Neural cell (in vitro differentiated cells): Measurements from ENCODE around the gene LCN10. TPM values are rescaled to one million over a fixed set of nuclear protein-coding genes. Genes with fewer than 3 reads are reported as not detected.

Experiments
- H2AFZ ChIP-seq: fragments of 200-600, 300-800 bp; sonication (generic), shearing (Covaris generic); 2 replicates; pipeline ENCODE4 v1.6.0; 2014; ENCODE audit warnings: low read depth, mild to moderate bottlenecking, antibody characterized with exemption, low read length, moderate library complexity
- H3F3A ChIP-seq: fragments of 200-600 bp; shearing (Covaris generic); 2 replicates; pipeline ENCODE4 v1.6.1; 2016; ENCODE audit warnings: mild to moderate bottlenecking, moderate library complexity, mixed read lengths, antibody characterized with exemption, low read length; ENCODE audit not compliant: insufficient read depth, poor library complexity, severe bottlenecking
- H3K27ac ChIP-seq: fragments of 200-600, 300-800 bp; sonication (generic), shearing (Covaris generic); 2 replicates; pipeline ENCODE4 v1.5.1; 2014; ENCODE audit warnings: mild to moderate bottlenecking, low read length, moderate library complexity
- H3K27me3 ChIP-seq: fragments of 300-800, 200-600 bp; sonication (generic), shearing (Covaris generic); 2 replicates; pipeline ENCODE4 v1.6.0; 2014; ENCODE audit warnings: mild to moderate bottlenecking, low read depth, low read length, moderate library complexity; ENCODE audit not compliant: insufficient read depth
- H3K36me3 ChIP-seq: fragments of 300-800, 200-600 bp; sonication (generic), shearing (Covaris generic); 2 replicates; pipeline ENCODE4 v1.5.1; 2014; ENCODE audit warnings: mild to moderate bottlenecking, antibody characterized with exemption, low read length, moderate library complexity; ENCODE audit not compliant: insufficient read depth
- H3K4me2 ChIP-seq: fragments of 300-800, 200-600 bp; sonication (generic), shearing (Covaris generic); 2 replicates; pipeline ENCODE4 v1.6.0; 2014; ENCODE audit warnings: mild to moderate bottlenecking, low read length
- H3K4me3 ChIP-seq: fragments of 300-800, 200-600 bp; sonication (generic), shearing (Covaris generic); 2 replicates; pipeline ENCODE4 v1.5.1; 2014; ENCODE audit warnings: mild to moderate bottlenecking, low read length, moderate library complexity
- H3K79me2 ChIP-seq: fragments of 200-600 bp; shearing (Covaris generic); replicated peaks from 2 replicates; pipeline ENCODE4 v1.6.0; 2014; ENCODE audit warnings: mild to moderate bottlenecking, low read length, moderate library complexity; ENCODE audit not compliant: insufficient read depth
- H3K9ac ChIP-seq: fragments of 300-800, 200-600 bp; sonication (generic), shearing (Covaris generic); 2 replicates; pipeline ENCODE4 v1.6.1; 2016; ENCODE audit warnings: mild to moderate bottlenecking, low read length, mixed read lengths
- H3K9me2 ChIP-seq: fragments of 200-600 bp; shearing (Covaris generic); 2 replicates; pipeline ENCODE4 v1.6.1; 2016; ENCODE audit warnings: mild to moderate bottlenecking, low read length, mixed read lengths; ENCODE audit not compliant: insufficient read depth
- H3K9me3 ChIP-seq: fragments of 200-600, 300-800 bp; sonication (generic), shearing (Covaris generic); 2 replicates; pipeline ENCODE4 v1.6.1; 2016; ENCODE audit warnings: mild to moderate bottlenecking, mixed run types, low read length, moderate library complexity, mixed read lengths
- H4K20me1 ChIP-seq: fragments of 200-600 bp; shearing (Covaris generic); 2 replicates; pipeline ENCODE4 v1.6.1; 2016; ENCODE audit warnings: mild to moderate bottlenecking, mixed run types; ENCODE audit not compliant: insufficient read depth
- EP300 ChIP-seq: fragments of 450-650 bp; conservative IDR thresholded peaks from 2 replicates; pipeline ENCODE4 v1.6.1; 2014; ENCODE audit warnings: antibody characterized with exemption, mild to moderate bottlenecking, moderate library complexity; ENCODE audit not compliant: poor library complexity, severe bottlenecking
- EZH2 ChIP-seq: fragments of 200-600, 300-800 bp; shearing (Covaris generic), sonication (generic); IDR thresholded peaks from 2 replicates; pipeline ENCODE4 v1.6.1; 2014; ENCODE audit warnings: antibody characterized with exemption, low read length, borderline replicate concordance, mild to moderate bottlenecking; ENCODE audit not compliant: insufficient read depth, poor library complexity, severe bottlenecking
- MXI1 ChIP-seq: fragments of 450-650 bp; conservative IDR thresholded peaks from 2 replicates; pipeline ENCODE4 v1.6.1; 2014; ENCODE audit warnings: antibody characterized with exemption, mild to moderate bottlenecking; ENCODE audit not compliant: poor library complexity, severe bottlenecking
- POLR2AphosphoS5 ChIP-seq: IDR thresholded peaks from 2 replicates; pipeline ENCODE4 v1.6.1; 2012
- RAD21 ChIP-seq: fragments of 450-650 bp; conservative IDR thresholded peaks from 2 replicates; pipeline ENCODE4 v1.6.1; 2014; ENCODE audit warnings: antibody characterized with exemption, mild to moderate bottlenecking, moderate library complexity
- SMC3 ChIP-seq: fragments of 450-650 bp; conservative IDR thresholded peaks from 2 replicates; pipeline ENCODE4 v1.6.1; 2014; ENCODE audit warnings: antibody characterized with exemption, mild to moderate bottlenecking, moderate library complexity; ENCODE audit not compliant: poor library complexity
- TAF1 ChIP-seq: IDR thresholded peaks from 2 replicates; pipeline ENCODE4 v1.6.1; 2012; ENCODE audit warnings: low read depth
- polyA plus RNA-seq: library from polyadenylated mRNA; depleted of rRNA; stranded (reverse); fragments of >200 nt; gene quantifications from 2 replicates; pipeline ENCODE4 v1.2.3, GENCODE V29; 2014
- TF ChIP-seq, protein P1 (sequence below): fragments of 450-650 bp; IDR thresholded peaks from 2 replicates; pipeline ENCODE4 v1.5.1; 2014; ENCODE audit warnings: antibody characterized with exemption, mild to moderate bottlenecking, moderate library complexity; ENCODE audit not compliant: poor library complexity, severe bottlenecking
- TF ChIP-seq, protein P2 (sequence below): IDR thresholded peaks from 2 replicates; pipeline ENCODE4 v1.6.1; 2012; ENCODE audit warnings: borderline replicate concordance

LCN10 gene
- polyA plus RNA-seq, 1 donor from 2014 or later = not detected

DNA sequence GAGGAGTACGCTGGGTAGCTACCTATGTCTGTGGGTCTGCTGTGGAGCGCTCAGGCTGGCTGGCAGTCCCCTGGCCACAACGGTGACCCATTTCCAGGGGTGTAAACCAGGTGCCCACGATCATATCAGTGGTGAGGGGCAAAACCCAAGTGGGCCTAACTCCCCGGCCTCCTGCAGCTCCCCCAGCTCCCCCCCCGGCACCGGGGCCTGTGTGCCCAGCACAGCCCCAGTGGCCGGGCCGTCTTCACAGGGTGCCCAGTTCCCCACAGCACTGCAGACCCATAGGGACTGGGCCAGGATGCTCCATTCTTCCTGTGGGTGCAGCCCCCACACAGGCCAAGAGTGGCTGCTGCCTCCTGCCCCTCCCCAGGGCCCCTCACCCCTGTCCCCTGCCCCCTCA lies 16.3 kb upstream of the LCN10 start:
- Histone ChIP-seq H3K9me2 (no peaks in the 10 kb centered on the region), H3K27me3 (no peaks in the 10 kb centered on the region), H3K79me2 (no peaks in the 10 kb centered on the region), H2AFZ (no peak overlapping the region), H3K9ac (no peak overlapping the region), H3K27ac (no peak overlapping the region), H3F3A (no peaks in the 10 kb centered on the region), H3K9me3 (no peaks in the 10 kb centered on the region), H3K4me2 (no peak overlapping the region), H3K4me3 (no peak overlapping the region), H3K36me3 (no peaks in the 10 kb centered on the region), H4K20me1 (no peaks in the 10 kb centered on the region)
- no peak for TF ChIP-seq EP300
- TF ChIP-seq POLR2AphosphoS5 = no peak
- TF ChIP-seq, protein P1, sequence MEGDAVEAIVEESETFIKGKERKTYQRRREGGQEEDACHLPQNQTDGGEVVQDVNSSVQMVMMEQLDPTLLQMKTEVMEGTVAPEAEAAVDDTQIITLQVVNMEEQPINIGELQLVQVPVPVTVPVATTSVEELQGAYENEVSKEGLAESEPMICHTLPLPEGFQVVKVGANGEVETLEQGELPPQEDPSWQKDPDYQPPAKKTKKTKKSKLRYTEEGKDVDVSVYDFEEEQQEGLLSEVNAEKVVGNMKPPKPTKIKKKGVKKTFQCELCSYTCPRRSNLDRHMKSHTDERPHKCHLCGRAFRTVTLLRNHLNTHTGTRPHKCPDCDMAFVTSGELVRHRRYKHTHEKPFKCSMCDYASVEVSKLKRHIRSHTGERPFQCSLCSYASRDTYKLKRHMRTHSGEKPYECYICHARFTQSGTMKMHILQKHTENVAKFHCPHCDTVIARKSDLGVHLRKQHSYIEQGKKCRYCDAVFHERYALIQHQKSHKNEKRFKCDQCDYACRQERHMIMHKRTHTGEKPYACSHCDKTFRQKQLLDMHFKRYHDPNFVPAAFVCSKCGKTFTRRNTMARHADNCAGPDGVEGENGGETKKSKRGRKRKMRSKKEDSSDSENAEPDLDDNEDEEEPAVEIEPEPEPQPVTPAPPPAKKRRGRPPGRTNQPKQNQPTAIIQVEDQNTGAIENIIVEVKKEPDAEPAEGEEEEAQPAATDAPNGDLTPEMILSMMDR = no peak
- no peak for TF ChIP-seq EZH2
- no peak for TF ChIP-seq TAF1
- TF ChIP-seq MXI1 = no peak
- TF ChIP-seq RAD21 = no peak
- TF ChIP-seq SMC3 = no peak
- TF ChIP-seq, protein P2, sequence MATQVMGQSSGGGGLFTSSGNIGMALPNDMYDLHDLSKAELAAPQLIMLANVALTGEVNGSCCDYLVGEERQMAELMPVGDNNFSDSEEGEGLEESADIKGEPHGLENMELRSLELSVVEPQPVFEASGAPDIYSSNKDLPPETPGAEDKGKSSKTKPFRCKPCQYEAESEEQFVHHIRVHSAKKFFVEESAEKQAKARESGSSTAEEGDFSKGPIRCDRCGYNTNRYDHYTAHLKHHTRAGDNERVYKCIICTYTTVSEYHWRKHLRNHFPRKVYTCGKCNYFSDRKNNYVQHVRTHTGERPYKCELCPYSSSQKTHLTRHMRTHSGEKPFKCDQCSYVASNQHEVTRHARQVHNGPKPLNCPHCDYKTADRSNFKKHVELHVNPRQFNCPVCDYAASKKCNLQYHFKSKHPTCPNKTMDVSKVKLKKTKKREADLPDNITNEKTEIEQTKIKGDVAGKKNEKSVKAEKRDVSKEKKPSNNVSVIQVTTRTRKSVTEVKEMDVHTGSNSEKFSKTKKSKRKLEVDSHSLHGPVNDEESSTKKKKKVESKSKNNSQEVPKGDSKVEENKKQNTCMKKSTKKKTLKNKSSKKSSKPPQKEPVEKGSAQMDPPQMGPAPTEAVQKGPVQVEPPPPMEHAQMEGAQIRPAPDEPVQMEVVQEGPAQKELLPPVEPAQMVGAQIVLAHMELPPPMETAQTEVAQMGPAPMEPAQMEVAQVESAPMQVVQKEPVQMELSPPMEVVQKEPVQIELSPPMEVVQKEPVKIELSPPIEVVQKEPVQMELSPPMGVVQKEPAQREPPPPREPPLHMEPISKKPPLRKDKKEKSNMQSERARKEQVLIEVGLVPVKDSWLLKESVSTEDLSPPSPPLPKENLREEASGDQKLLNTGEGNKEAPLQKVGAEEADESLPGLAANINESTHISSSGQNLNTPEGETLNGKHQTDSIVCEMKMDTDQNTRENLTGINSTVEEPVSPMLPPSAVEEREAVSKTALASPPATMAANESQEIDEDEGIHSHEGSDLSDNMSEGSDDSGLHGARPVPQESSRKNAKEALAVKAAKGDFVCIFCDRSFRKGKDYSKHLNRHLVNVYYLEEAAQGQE = no peak

DNA sequence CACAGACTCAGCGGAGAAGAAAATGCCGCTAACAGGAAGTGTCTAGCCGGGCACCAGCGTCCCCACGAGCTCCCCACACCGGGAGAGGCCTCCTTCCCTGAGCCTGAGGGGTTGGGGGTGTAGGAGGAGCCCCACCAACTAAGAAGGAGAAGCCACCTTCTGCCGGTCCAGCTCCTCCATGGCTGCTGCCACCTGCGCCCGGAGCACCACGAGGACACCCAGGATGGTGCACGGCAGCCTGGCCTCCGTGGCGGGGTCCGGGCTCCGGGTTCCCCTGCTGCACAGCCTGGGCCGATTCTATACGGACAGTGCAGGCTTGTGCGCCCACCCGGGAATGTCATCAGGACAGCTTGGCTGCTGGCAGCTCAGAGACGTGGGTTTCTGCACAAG lies 15.0 kb upstream of the LCN10 start:
- Histone ChIP-seq H3K4me3 (no peak overlapping the region), H3K9ac (no peak overlapping the region), H2AFZ (no peak overlapping the region), H3K36me3 (no peaks in the 10 kb centered on the region), H3K27ac (no peak overlapping the region), H3K27me3 (no peaks in the 10 kb centered on the region), H3K79me2 (no peaks in the 10 kb centered on the region), H3K9me2 (no peaks in the 10 kb centered on the region), H3K9me3 (no peaks in the 10 kb centered on the region), H3F3A (no peaks in the 10 kb centered on the region), H4K20me1 (no peaks in the 10 kb centered on the region), H3K4me2 (no peak overlapping the region)
- TF ChIP-seq EZH2 (no peak), MXI1 (no peak)
- TF ChIP-seq, protein P2 = no peak
